ENCODE measurements around the gene HIVEP1. TPM values are rescaled to one million over a fixed set of nuclear protein-coding genes. Genes with fewer than 3 reads are reported as not detected.

The HIVEP1 gene
- total RNA-seq, 1 donor from 2014 or later = 21.5 TPM

DNA sequence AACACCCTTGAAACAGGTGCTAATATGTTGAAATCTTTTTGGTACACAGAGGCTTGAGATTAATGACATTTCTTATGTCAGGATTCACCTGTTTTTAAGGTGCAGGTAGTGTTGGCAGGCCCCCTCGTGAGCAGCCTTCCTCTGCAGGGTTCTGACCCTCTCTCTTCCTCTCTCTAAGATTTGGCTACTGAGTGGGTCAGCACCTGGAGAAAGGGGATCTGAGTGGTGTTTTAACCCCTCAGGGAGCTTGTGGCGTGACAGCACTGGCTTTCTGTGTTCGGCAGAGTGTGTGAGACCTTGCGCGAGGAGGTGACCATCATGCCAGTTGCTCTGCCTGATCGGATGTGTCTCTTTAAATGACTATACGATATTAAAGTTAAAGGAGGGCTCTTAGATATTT lies 37.1 kb downstream of the HIVEP1 start:
- Mint-ChIP-seq H3K4me3 (no peak overlapping the region), H3K36me3 (ENCODE audit: low read depth) (no peaks in the 10 kb centered on the region), H3K4me1 (peaks cover 6% of the 10 kb centered on the region), H3K27me3 (ENCODE audit: low read depth) (no peaks in the 10 kb centered on the region), H3K27ac (ENCODE audit: unreplicated experiment) (no peak overlapping the region), H3K9me3 (no peaks in the 10 kb centered on the region)
- TF ChIP-seq, protein P1, sequence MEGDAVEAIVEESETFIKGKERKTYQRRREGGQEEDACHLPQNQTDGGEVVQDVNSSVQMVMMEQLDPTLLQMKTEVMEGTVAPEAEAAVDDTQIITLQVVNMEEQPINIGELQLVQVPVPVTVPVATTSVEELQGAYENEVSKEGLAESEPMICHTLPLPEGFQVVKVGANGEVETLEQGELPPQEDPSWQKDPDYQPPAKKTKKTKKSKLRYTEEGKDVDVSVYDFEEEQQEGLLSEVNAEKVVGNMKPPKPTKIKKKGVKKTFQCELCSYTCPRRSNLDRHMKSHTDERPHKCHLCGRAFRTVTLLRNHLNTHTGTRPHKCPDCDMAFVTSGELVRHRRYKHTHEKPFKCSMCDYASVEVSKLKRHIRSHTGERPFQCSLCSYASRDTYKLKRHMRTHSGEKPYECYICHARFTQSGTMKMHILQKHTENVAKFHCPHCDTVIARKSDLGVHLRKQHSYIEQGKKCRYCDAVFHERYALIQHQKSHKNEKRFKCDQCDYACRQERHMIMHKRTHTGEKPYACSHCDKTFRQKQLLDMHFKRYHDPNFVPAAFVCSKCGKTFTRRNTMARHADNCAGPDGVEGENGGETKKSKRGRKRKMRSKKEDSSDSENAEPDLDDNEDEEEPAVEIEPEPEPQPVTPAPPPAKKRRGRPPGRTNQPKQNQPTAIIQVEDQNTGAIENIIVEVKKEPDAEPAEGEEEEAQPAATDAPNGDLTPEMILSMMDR (conservative IDR thresholded peaks at IDR 0.05) = no peak
- DNase-seq (ENCODE audit: low read depth, low spot score) = no peak

DNA sequence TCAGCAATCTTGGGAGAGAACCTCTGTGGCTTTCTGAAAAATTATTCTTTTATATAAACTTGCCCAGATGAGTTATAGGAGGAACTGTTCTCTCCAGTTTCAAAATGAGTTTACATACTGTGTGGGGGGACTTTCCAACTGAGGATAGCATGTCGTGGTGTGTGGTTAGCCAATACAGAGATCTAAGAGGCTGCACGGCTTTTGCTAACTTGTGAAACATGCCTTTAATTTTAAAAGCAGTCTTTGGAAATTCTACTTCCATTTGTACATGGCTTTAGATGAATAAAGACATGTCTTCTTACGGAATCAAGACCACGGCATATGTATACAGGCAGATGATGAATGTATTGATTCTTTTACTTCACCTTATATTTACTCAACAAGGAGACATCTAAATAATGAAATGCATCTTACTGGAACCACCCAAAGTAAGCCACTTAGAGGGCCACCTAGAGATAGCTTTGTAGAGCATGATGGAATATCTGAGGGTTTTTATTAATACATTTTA lies 39.8 kb downstream of the HIVEP1 start:
- no peak overlapping the region for H3K4me3 Mint-ChIP-seq
- H3K27ac Mint-ChIP-seq (ENCODE audit: unreplicated experiment) = no peak overlapping the region
- H3K36me3 Mint-ChIP-seq (ENCODE audit: low read depth) = no peaks in the 10 kb centered on the region
- no peaks in the 10 kb centered on the region for H3K27me3 Mint-ChIP-seq (ENCODE audit: low read depth)
- TF ChIP-seq, protein P1 (conservative IDR thresholded peaks at IDR 0.05) = no peak
- no peak for DNase-seq (ENCODE audit: low read depth, low spot score)
- no peaks in the 10 kb centered on the region for H3K9me3 Mint-ChIP-seq
- no peaks in the 10 kb centered on the region for H3K4me1 Mint-ChIP-seq

DNA sequence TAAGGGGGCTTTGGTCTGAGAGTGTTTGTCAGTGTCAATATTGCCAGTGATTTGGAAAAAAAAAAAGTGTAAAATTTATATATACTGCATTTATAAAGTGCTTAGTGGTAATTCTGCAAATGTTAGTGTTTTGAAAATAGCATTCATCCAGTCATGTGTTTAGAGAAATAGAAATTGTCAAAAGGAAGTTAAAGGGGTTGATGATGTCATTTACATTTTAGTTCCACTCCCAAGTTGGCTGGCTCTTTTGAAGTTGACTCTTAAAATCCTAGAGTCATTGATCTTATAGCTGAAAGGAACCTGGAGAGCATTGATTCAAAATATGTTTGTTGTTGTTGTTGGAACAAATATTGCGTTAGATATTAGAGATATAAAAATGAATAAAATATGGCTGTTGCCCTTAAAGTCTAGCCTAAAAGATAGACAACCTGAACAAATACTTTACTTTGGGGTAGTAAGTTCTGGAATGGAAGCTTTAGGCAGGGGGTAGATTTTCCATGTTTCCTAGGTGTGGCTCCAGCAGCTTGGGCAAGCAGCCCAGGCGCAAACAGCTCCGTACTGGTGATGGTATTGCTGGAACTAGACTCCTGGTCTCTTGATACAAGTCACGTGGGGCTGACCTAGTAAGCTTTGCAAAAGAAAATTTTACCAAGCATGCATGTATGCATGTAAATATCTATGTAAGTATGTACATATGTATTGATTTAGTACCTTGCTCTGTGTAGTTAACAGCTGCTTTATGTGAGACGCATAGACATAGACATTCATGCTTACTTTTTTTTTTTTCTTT lies 46.3 kb downstream of the HIVEP1 start:
- no peak for DNase-seq (ENCODE audit: low read depth, low spot score)
- Mint-ChIP-seq H3K36me3 (ENCODE audit: low read depth) (no peaks in the 10 kb centered on the region), H3K4me3 (no peak overlapping the region), H3K9me3 (no peaks in the 10 kb centered on the region), H3K27ac (ENCODE audit: unreplicated experiment) (no peak overlapping the region), H3K27me3 (ENCODE audit: low read depth) (no peaks in the 10 kb centered on the region), H3K4me1 (peaks cover 14% of the 10 kb centered on the region)
- TF ChIP-seq, protein P1 (conservative IDR thresholded peaks at IDR 0.05) = no peak

DNA sequence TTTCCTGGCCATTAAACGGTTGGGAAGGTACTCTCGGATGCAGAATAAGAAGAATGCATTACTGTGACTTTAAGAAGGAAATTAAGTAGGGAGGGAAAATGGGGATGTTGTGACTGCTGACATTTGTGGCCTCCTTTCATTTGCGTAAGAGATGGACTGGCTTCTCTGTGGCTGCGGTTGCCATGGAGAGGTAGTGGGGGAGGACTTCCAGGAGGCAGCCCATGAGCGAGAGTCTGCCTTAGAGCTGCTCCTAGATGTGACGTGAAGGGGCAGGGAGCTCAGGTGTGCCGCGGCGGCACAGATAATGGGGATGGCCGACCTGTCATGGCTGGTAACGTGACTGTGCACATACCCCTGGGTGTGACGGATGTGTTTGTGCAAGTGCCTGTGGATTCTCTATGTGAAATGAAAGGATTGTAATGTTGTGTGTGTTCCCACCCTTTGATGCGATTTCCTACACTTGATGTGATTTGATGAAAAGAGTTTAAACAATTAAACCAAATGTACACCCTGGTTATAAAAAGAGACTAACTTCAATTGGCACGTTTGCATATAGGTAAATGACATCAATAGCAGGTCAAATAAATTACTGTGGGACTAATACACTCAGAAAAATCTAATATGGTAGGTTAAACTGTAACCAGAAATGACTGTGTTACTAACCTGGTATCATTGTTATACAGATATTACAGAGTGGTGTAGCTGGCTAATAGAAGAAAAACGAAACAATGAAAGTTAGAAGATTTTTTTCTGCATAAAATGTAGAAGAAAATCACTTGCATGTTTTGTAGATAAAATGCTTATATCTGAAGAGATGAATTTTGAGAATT lies 48.9 kb downstream of the HIVEP1 start:
- peaks cover 23% of the 10 kb centered on the region for H3K4me1 Mint-ChIP-seq
- TF ChIP-seq, protein P1 (conservative IDR thresholded peaks at IDR 0.05) = no peak
- no peaks in the 10 kb centered on the region for H3K36me3 Mint-ChIP-seq (ENCODE audit: low read depth)
- H3K9me3 Mint-ChIP-seq = no peaks in the 10 kb centered on the region
- peak overlapping the region; percentile 7 for H3K27ac Mint-ChIP-seq (ENCODE audit: unreplicated experiment)
- H3K27me3 Mint-ChIP-seq (ENCODE audit: low read depth) = no peaks in the 10 kb centered on the region
- peak; percentile 23 for DNase-seq (ENCODE audit: low read depth, low spot score)
- peak overlapping the region; percentile 45 for H3K4me3 Mint-ChIP-seq

DNA sequence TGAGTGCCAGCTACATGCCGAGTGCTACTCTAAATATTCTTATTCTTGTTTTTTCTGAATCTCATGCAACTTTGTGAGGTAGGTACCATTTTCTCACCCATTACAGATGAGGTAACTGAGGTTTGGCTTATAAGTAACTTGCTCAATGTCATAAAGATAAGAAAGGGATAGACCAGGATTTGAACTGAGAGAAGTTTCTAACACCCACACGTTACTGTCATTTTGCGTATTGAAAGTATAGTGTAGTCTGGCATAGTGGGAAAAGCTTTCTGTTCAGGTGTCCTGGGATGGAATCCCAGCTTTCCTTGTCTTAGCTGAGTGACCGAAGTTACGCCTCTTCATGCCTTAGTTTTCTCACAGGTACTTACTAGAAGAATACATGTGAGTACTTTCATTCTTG lies 50.5 kb downstream of the HIVEP1 start:
- Mint-ChIP-seq H3K9me3 (no peaks in the 10 kb centered on the region), H3K4me3 (no peak overlapping the region), H3K4me1 (peaks cover 28% of the 10 kb centered on the region), H3K27ac (ENCODE audit: unreplicated experiment) (no peak overlapping the region), H3K36me3 (ENCODE audit: low read depth) (no peaks in the 10 kb centered on the region), H3K27me3 (ENCODE audit: low read depth) (no peaks in the 10 kb centered on the region)
- no peak for DNase-seq (ENCODE audit: low read depth, low spot score)
- TF ChIP-seq, protein P1 (conservative IDR thresholded peaks at IDR 0.05) = no peak

All from neural crest cell (in vitro differentiated cells).